ENCODE results near the gene C1QTNF7. TPM values are rescaled to one million over a fixed set of nuclear protein-coding genes. Genes with fewer than 3 reads are reported as not detected.

The C1QTNF7 gene
- total RNA-seq, 4 donors from 2014 or later, result 21.1 to 52.1 (median 37.6) TPM

DNA sequence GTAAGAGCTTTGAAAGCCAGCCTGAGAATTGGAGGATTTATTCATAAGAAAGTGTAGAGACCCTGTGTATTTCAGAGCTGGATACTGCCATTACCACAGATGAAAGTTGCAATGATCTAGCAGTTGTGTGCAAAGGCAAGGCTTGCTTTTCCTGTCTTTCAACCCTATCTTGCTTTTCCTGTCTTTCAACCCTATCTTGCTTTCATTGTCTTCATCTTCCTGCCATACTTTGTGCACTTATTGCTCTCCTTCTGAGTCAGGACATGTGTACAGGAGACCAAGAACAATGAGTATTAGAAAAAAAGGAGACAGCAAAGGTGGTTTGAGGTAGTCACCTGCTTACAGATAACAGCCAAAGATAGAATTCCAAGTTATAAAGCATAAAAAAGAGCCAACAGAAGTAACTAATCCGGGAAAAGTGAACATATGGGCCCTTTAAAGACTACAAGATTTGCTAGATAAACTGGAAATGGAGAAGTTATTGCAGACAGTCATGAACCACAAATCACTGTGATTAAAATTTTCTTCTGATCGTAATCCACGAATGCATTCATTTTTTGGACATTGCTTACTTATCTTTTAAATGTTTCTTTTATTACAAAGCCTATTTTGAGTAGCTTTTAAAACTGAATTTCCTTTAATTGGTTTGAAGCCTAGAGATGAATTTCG is 17.2 kb downstream of the C1QTNF7 start:
- Histone ChIP-seq H3K9me3 (no peaks in the 10 kb centered on the region), H3K4me1 (peaks cover 0 to 7% (median 0%) of the 10 kb centered on the region in 3 donors), H3K36me3 (peaks cover 0 to 6% of the 10 kb centered on the region in 2 donors), H3K4me3 (no peak overlapping the region), H3K27me3 (no peaks in the 10 kb centered on the region), H3K27ac (no peak overlapping the region)
- TF ChIP-seq EP300 (IDR thresholded peaks at IDR 0.05) (no peak), POLR2A (IDR thresholded peaks at IDR 0.05) (no peak)
- ATAC-seq, result no peak
- WGBS, 2 donors (ENCODE audit: low coverage in 1 of 2), result 58 to 65% methylated on average over 4 of the region's 4 CpGs

DNA sequence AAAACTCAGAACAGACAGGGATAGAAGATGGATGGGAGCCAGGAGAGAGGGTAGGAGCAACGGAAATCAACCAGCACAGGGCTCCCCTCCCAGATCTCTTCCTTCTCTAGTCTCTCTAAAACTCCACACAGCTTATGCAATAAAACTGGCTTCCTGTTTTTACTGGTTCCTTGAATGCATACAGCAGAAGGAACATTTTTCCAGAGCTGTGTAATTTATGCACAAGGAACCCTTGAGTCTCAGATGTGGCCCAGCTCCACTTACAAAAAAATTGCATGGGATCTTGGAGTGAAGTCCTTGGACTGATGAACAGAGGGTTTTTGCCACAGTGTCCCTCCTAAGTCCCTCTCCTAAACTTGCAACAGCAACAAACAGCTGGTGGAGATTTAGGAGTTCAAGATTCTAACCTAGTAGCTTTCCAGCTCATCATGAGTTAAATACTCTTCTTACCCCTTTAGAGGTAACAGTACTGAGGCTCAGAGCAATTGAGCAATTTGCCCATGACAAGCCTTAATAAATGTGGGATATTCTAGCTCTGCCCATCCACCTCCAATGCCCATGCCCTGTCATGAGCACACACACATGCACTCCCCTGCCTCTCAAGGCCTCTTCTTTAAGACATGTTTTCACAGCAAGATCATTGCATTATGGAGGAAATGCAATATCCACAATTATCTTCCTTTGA is 23.5 kb downstream of the C1QTNF7 start:
- H3K4me3 ChIP-seq, result no peak overlapping the region
- TF ChIP-seq POLR2A (IDR thresholded peaks at IDR 0.05) (no peak), EP300 (IDR thresholded peaks at IDR 0.05) (no peak), POLR2AphosphoS5 (IDR thresholded peaks at IDR 0.05) (no peak)
- TF ChIP-seq, protein P1, sequence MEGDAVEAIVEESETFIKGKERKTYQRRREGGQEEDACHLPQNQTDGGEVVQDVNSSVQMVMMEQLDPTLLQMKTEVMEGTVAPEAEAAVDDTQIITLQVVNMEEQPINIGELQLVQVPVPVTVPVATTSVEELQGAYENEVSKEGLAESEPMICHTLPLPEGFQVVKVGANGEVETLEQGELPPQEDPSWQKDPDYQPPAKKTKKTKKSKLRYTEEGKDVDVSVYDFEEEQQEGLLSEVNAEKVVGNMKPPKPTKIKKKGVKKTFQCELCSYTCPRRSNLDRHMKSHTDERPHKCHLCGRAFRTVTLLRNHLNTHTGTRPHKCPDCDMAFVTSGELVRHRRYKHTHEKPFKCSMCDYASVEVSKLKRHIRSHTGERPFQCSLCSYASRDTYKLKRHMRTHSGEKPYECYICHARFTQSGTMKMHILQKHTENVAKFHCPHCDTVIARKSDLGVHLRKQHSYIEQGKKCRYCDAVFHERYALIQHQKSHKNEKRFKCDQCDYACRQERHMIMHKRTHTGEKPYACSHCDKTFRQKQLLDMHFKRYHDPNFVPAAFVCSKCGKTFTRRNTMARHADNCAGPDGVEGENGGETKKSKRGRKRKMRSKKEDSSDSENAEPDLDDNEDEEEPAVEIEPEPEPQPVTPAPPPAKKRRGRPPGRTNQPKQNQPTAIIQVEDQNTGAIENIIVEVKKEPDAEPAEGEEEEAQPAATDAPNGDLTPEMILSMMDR (IDR thresholded peaks at IDR 0.05), result no peak
- 8 to 44% methylated on average over 1 of the region's 1 CpG for WGBS, 2 donors (ENCODE audit: low coverage in 1 of 2)
- H3K27ac ChIP-seq, result peak overlapping the region; percentile 45 to 67 (median 62)
- H3K27me3 ChIP-seq, result no peaks in the 10 kb centered on the region
- no peak for ATAC-seq
- peaks cover 21 to 40% (median 24%) of the 10 kb centered on the region in 3 donors for H3K4me1 ChIP-seq
- H3K9me3 ChIP-seq, result no peaks in the 10 kb centered on the region
- no peaks in the 10 kb centered on the region for H3K36me3 ChIP-seq

DNA sequence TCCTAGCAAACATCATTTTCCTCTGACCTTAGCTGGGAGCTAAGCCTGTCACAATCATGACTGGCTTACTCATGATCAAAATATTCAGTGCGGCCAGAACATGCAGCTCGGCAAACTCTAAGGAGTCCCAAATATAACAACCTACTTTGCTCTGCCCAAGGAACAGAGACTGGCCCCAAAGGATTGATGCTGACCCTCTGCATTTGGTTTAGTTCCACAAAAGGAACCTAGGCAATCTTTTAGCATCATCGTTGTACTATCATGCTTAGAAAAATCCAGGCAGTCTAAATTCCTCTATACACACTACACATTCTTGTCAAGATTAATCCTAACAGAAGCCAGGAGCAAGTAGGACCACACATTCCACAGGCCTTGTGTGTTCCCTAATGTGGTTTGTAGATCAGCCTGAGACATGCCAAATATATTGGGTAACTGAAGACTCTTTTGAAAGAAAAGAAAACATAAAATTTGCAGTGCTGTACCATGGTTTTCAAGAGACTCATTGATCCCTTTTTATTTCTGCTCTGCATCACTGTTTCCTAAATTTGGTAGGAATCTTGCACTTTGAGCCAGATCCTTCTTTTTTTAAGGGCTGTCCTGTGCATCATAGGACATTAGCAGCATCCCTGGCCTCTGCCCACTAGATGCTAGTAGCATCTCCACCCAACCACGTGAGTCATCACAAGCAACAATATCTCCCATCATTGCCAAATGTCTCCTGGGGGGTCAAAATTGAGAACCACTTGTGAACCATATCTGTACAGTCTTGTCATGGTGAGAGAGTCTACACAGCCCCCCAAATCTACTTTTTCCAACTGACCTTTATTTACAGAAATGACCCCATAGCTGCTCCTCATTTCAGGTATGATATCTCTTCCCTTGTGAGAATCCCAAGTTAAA is 24.3 kb downstream of the C1QTNF7 start:
- Histone ChIP-seq H3K36me3 (no peaks in the 10 kb centered on the region), H3K4me3 (no peak overlapping the region), H3K4me1 (peaks cover 24 to 48% (median 28%) of the 10 kb centered on the region in 3 donors), H3K9me3 (no peaks in the 10 kb centered on the region), H3K27me3 (no peaks in the 10 kb centered on the region), H3K27ac (peak overlapping the region; percentile 45 to 67 (median 62))
- TF ChIP-seq POLR2AphosphoS5 (IDR thresholded peaks at IDR 0.05) (peak; percentile 52), POLR2A (IDR thresholded peaks at IDR 0.05) (no peak)
- TF ChIP-seq, protein P1 (IDR thresholded peaks at IDR 0.05), result peak in 1 of 4 experiments; percentile 3
- ATAC-seq, result peak; percentile 78
- WGBS, 2 donors (ENCODE audit: low coverage in 1 of 2), result 24 to 26% methylated on average over 4 of the region's 4 CpGs

DNA sequence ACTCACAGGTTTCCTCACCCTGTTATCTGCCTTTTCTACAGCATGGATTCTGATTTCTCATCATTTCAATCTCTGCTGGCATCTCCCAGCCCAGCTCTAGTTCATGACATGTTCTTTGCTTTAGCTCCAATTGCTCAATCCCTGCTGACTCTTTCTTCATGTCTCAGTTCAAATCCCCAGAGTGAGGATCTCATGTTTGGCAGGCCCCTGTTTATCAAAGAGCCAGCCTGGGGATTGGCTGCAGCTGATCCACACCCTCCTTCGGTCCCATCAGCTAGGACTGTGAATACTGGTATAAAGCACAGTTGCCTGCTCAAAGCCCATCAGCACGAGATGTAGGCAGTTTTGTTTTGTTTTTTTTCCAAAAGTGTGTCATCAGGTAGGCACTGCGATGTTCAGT is 27.5 kb downstream of the C1QTNF7 start:
- WGBS, 2 donors (ENCODE audit: low coverage in 1 of 2), result 67 to 80% methylated on average over 1 to 2 of the region's 3 CpGs
- Histone ChIP-seq H3K4me3 (no peak overlapping the region), H3K4me1 (peaks cover 26 to 57% (median 36%) of the 10 kb centered on the region in 3 donors), H3K36me3 (no peaks in the 10 kb centered on the region), H3K27me3 (no peaks in the 10 kb centered on the region), H3K9me3 (no peaks in the 10 kb centered on the region), H3K27ac (peak overlapping the region; percentile 61 to 74 (median 74))
- TF ChIP-seq EP300 (IDR thresholded peaks at IDR 0.05), result no peak
- peak; percentile 83 for TF ChIP-seq POLR2AphosphoS5 (IDR thresholded peaks at IDR 0.05)
- peak; percentile 81 for ATAC-seq

DNA sequence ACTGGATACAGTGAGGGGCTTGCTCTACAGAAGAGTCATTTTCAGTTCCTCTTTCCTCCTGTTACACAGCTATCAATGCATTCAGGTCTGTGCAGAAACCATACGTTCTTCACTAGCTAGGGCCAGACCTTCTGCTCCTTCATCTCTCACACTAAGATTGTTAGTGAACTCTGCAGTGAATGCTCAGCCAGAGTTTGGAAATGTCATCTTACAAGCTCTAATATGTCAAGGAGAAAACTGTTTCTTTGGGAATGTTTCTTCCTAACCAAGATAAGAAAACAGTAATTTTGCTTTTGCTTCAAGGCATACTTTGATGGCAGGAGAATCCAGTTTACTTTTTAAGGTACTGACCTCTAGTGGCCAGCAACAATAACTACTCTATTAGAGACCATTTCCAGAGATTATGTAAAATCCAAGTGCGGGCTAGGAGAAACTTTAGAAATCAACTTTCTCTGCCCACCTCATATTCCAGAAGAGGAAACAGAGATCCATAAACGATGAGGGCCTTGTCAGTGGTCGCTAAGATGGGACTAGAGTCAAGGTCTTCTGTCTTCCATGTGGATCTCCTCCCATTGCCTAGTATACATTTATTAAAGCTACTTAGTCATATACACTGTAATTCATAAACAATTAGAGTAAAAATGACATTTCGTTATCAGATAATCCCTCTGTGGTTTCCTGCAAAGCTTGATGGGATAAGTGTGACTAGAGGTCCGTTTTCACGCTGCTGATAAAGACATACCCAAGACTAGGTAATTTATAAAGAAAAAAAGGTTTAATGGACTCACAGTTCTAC is 29.8 kb downstream of the C1QTNF7 start:
- Histone ChIP-seq H3K27me3 (no peaks in the 10 kb centered on the region), H3K27ac (peak overlapping the region; percentile 61 to 74 (median 70)), H3K36me3 (no peaks in the 10 kb centered on the region), H3K4me3 (no peak overlapping the region), H3K9me3 (no peaks in the 10 kb centered on the region), H3K4me1 (peaks cover 7 to 36% (median 17%) of the 10 kb centered on the region in 3 donors)
- peak; percentile 42 for ATAC-seq
- WGBS, 2 donors (ENCODE audit: low coverage in 1 of 2), result 12 to 20% methylated on average over 7 of the region's 7 CpGs
- peak; percentile 54 for TF ChIP-seq POLR2AphosphoS5 (IDR thresholded peaks at IDR 0.05)
- no peak for TF ChIP-seq EP300 (IDR thresholded peaks at IDR 0.05)
- TF ChIP-seq, protein P1 (IDR thresholded peaks at IDR 0.05), result peak; percentile 61 to 94 (median 84)
- no peak for TF ChIP-seq POLR2A (IDR thresholded peaks at IDR 0.05)
